Testis (tissue), 2 donors: Measurements from ENCODE around the gene SLC17A9.

Source experiments
- POLR2A ChIP-seq: fragments of 450-650 bp; IDR thresholded peaks from one replicate; pipeline ENCODE4 v1.6.1; 2017; ENCODE audit warnings: antibody characterized with exemption, mild to moderate bottlenecking, moderate library complexity
- TF ChIP-seq, protein P1 (sequence below), 3 experiments: fragments of 450-650 bp in 2 of 3; fragments of 200-600 bp in 1 of 3; sonication (generic) in 1 of 3; IDR thresholded peaks; one replicate each; pipeline ENCODE4 v1.5.1; 2016 to 2019; ENCODE audit warnings: antibody characterized with exemption in 3 of 3, mild to moderate bottlenecking in 2 of 3, moderate library complexity in 1 of 3

GRCh38 chr20:62922451-62922921 is 30.0 kb upstream of the SLC17A9 start:
- no peak for TF ChIP-seq POLR2A
- TF ChIP-seq, protein P1, sequence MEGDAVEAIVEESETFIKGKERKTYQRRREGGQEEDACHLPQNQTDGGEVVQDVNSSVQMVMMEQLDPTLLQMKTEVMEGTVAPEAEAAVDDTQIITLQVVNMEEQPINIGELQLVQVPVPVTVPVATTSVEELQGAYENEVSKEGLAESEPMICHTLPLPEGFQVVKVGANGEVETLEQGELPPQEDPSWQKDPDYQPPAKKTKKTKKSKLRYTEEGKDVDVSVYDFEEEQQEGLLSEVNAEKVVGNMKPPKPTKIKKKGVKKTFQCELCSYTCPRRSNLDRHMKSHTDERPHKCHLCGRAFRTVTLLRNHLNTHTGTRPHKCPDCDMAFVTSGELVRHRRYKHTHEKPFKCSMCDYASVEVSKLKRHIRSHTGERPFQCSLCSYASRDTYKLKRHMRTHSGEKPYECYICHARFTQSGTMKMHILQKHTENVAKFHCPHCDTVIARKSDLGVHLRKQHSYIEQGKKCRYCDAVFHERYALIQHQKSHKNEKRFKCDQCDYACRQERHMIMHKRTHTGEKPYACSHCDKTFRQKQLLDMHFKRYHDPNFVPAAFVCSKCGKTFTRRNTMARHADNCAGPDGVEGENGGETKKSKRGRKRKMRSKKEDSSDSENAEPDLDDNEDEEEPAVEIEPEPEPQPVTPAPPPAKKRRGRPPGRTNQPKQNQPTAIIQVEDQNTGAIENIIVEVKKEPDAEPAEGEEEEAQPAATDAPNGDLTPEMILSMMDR (IDR thresholded peaks at IDR 0.05) = no peak
